Stimulated activated CD8-positive, alpha-beta memory T cell treated with anti-CD3 and anti-CD28 coated beads, Interleukin-4, amount 100 ng/mL, for 4 hours (primary cell): ENCODE measurements around the gene FAM3D.

ENCODE experiments used
- DNase-seq, 2 donors: peaks; one replicate each; pipeline ENCODE4 v3.0.0-alpha.2; 2020; ENCODE audit warnings: low read depth in 2 of 2, low spot score in 1 of 2

The FAM3D gene

DNA sequence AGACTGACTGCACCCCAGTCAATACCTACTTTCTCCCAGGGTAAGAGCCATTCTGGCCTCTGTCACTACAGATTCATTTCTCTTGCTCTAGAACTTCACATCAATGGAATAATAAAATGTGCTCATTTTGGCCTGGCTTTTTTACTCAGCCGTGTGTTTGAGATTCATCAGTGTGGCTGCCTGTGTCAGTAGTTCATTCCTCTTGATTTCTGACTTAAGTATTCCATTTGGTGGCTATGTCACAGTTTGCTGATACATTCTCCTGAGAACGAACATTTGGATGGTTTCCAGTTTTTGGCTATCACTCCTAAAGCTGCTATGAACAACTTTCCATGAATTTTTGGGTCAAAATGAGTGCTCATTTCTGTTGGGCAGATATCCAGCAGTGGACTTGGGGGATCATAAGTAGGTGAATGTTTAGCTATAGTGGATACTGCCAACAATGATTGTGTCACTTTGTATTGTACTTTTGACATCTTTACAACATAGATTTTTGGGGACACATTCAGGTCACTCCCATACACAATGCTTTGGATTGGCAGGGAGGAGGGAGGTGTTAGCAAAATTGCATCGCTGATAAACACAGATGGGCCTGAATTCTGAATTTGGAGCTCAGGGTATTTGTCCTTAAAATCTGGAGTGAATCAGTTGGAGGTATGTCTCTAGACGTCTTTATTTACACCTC is 69.6 kb downstream of the FAM3D start:
- DNase-seq: no peak

DNA sequence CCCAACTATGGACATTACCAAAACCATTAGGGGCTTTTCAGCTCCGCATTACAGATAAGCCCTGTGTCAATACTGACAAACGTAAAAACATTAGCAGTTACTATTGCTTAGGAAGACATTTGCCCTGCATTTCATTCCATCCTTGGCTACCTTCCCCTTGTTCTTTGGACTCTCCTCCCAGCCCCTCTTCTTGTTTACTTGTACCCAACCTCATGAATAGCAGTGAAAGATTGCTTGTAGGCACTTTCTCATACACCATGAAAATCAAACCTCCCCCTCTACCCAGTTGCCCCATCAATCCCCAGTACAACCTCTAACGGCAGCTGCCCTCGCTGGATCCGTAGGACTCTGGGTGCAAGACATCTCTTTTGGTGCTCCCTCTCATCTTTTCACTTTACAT is 72.5 kb downstream of the FAM3D start:
- no peak for DNase-seq

DNA sequence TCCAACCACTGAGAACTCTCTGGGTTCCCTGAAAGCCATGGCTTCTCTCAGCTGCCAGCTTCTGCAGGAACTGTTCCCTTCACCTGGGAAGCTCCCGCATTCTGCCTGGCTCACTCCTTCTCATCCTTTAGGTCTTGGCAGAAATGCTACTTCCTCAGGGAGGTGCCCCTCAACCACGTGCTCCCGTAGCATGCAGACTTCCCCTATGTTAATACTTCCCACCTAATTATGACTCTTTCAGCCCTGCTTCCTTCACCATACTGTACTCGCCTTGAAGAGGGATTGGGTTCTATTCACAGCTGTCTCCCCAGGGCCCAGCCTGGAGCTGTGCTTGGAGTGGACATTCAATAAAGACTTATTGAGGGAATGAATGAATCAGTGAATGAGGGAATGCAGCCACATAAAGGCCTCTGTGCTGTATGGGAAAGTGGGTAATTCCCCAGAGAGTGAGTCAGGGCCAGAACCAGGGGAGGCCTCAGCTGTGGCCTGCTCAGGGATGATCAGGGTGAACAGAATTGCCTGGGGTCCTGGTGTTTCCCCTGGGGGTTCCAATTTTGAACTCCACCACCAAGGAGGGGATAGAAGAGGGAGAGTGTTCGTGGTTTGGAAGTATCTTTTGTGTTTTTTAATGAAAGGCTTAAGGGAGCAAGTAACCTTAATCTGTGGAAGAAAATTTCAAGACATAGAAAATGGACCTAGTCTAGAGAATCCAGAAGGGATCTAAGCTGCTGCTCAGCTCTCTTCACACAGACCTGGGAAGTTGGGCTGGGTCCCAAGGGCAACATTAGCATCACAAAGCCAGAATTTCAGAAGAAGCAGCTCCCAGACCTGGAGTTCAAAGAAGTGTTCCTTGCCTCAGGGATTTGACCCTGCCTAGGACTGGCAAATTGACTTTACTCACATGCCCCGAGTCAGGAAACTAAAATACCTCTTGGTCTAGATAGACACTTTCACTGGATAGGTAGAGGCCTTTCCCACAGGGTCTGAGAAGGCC is 74.8 kb downstream of the FAM3D start:
- no peak for DNase-seq

DNA sequence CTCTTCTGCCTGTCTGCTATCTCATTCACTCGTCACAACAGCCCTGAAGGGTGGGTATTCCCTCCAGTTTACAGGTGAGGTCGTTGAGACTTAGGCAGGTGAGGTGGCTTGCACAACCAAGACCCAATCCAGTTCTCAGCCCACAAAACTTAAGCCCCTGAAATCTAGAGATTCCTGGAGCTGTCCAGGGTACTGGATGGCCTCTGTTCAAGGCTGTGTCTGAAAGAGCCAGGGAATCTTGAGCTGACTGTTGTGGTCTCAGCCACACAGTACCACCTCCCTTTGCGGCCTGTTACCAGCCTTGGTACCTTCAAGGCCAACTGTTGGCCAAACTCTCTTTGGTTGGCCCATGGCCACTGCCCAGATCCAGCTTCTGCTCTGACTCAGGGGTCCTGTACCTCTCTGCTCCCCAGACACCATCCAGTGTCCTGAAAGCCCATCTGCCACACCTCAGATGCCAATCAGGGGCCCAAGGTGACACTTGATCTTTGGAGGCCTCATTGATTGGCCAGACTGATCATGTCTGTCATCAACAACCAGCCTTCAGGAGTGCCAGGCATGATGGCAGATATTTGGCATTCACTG is 78.5 kb downstream of the FAM3D start:
- DNase-seq: no peak

DNA sequence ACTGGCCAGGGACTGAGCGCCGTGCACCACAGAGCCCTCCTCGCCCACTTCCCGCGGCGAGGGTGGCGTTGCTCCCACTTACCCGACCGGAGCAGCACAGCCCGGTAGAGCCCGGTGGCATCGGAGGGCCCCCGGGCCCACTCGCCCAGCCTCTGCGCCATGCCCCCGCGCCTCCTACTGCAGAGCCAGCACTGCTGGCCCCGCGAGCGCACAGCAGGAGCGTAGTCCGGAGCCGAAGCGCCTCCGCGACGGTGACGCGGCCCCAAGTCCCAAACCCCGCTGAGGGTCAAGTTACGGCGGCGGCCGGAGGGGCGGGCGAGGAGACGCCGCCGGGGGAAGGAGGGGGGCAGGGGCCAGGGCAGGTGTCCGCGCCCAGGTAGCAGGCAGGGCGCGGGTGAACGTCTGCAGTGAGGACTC is 79.8 kb downstream of the FAM3D start:
- no peak for DNase-seq

DNA sequence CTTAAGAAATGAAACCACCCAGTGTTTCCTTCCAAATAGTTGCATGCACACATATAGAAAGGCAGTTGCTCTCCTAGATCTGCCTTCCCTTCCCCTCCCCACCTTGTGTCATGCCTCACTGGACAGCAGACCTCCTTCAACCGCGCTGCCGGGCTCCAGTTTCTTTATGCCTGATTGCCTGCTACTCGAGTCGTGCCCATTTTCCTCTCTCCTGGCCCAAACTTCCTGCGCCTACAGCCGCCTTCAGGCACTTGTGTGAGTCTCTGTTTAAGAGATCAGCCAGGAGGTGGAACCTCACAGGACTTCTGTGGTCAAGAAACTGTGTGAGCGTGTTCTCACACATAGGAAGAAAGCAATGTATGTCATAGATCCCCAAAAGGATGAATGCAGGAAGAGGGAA is 80.6 kb downstream of the FAM3D start:
- DNase-seq: no peak

DNA sequence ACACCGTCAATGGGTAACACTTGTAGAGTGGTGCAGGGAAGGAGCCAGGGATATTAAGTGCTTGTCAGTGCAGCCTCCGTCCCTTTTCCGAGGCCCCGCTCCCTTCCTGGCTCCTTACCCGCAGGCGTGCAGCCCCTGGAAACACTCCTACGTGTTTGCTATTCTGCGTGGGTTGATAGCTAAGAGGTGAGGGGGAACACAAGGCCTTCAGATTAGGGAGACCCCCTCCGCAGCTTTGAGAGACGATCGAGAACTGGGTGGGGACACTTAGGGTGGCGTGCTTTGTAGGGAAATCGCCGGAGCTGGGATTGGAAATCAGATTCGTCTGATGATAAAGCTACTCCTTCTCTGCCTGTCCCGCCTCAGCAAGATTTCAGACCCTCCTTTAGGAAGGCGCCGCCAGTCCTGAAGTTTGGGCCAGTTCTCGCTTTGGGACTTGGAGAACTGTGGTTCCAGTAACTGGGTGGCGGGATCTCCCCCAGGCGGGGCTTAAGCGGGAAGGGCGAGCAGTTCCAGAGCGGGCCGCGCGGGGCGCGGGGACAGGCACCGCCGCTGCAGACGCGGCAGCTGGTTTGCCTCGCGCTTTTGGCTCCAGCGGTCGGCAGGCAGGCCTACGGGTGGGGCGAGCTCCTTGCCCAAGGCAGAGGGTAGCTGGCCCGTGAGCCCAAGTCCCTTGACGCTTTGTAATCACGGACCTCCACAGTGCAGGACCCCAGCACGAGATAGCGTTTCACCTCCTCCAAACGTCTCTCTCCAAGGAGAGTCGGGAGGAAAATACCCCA is 81.4 kb downstream of the FAM3D start:
- DNase-seq: no peak

DNA sequence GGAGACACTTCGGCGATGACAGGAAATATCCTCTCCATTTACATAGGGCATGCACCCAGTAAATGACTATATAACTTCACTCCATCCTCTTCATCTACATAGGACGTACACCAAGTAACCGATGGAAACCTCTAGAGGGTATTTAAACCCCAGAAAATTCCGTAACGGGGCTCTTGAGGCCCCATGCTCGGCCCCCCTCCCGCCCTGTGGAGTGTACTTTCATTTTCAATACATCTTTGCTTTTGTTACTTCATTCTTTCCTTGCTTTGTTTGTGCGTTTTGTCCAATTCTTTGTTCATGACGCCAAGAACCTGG is 81.9 kb downstream of the FAM3D start:
- DNase-seq: no peak
